K562 (cell line): ENCODE measurements around the gene SOX12. TPM values are rescaled to one million over a fixed set of nuclear protein-coding genes. Genes with fewer than 3 reads are reported as not detected.

ENCODE experiments used
- ATF7 ChIP-seq: fragments of 450-650 bp; IDR thresholded peaks from 2 replicates; pipeline ENCODE4 v1.7.1; 2014; ENCODE audit warnings: mild to moderate bottlenecking, moderate library complexity
- CCNT2 ChIP-seq: IDR thresholded peaks from 2 replicates; pipeline ENCODE4 v1.6.1; 2011; ENCODE audit warnings: borderline replicate concordance, low read depth, mild to moderate bottlenecking, moderate library complexity, mixed read lengths, low read length; ENCODE audit not compliant: insufficient read length; ENCODE audit errors: extremely low read depth
- CTBP1 ChIP-seq: fragments of 450-650 bp; IDR thresholded peaks from 2 replicates; pipeline ENCODE4 v1.6.1; 2016; ENCODE audit warnings: borderline replicate concordance
- ETV5 ChIP-seq: sonication (generic); formaldehyde crosslinking; IDR thresholded peaks from 2 replicates; pipeline ENCODE4 v1.4.0; 2020; ENCODE audit warnings: low read depth, mild to moderate bottlenecking, missing genetic modification reagents
- EWSR1 ChIP-seq: fragments of 450-650 bp; IDR thresholded peaks from 2 replicates; pipeline ENCODE4 v1.6.1; 2018; ENCODE audit warnings: borderline replicate concordance, mild to moderate bottlenecking, low read depth, moderate library complexity; ENCODE audit not compliant: partially characterized antibody
- MEF2D ChIP-seq: conservative IDR thresholded peaks from 2 replicates; pipeline ENCODE4 v1.6.1; 2016; ENCODE audit warnings: low read depth, missing genetic modification characterization, missing compliant biosample characterization
- MYC ChIP-seq, 2 experiments: fragments of 250-450 bp in 1 of 2; sonication (Bioruptor Pico) in 1 of 2; IDR thresholded peaks; 2 replicates each; pipeline versions ENCODE4 v1.5.1 to v1.6.1; 2012 to 2021; ENCODE audit warnings: low read depth in 2 of 2, borderline replicate concordance in 1 of 2, improper control_type of control experiment in 1 of 2, low read length in 1 of 2, mild to moderate bottlenecking in 1 of 2, moderate library complexity in 1 of 2
- NCOA6 ChIP-seq: fragments of 450-650 bp; IDR thresholded peaks from 2 replicates; pipeline ENCODE4 v1.6.1; 2017; ENCODE audit warnings: mild to moderate bottlenecking
- NFYB ChIP-seq: IDR thresholded peaks from 2 replicates; pipeline ENCODE4 v1.6.1; 2011; ENCODE audit warnings: mild to moderate bottlenecking, moderate library complexity; ENCODE audit not compliant: insufficient read length; ENCODE audit errors: extremely low read depth
- PTBP1 ChIP-seq: fragments of 200-400 bp; formaldehyde crosslinking; IDR thresholded peaks from 2 replicates; pipeline ENCODE4 v1.6.1; 2017; ENCODE audit warnings: low read depth, low read length
- SPI1 ChIP-seq: IDR thresholded peaks from 2 replicates; pipeline ENCODE4 v1.6.1; 2011; ENCODE audit warnings: low read depth, low read length, control low read depth, borderline replicate concordance
- ZC3H8 ChIP-seq: fragments of 450-650 bp; IDR thresholded peaks from 2 replicates; pipeline ENCODE4 v1.6.1; 2017
- ZFP91 ChIP-seq: sonication (generic); formaldehyde crosslinking; IDR thresholded peaks from 2 replicates; pipeline ENCODE4 v1.8.0; 2022; ENCODE audit warnings: mild to moderate bottlenecking, missing genetic modification reagents
- ZNF347 ChIP-seq: fragments of 450-650 bp; formaldehyde crosslinking; IDR thresholded peaks from 2 replicates; pipeline ENCODE4 v1.4.0; 2020; ENCODE audit warnings: low read depth, mild to moderate bottlenecking, moderate library complexity
- ZNF639 ChIP-seq, 2 experiments: fragments of 200-800 bp in 1 of 2; sonication (Bioruptor generic) in 1 of 2; sonication (generic) in 1 of 2; formaldehyde crosslinking in 1 of 2; IDR thresholded peaks in 1 of 2; conservative IDR thresholded peaks in 1 of 2; 2 replicates each; pipeline versions ENCODE4 v1.5.0 to v1.6.1; 2016 to 2020; ENCODE audit warnings: missing compliant biosample characterization in 1 of 2, missing genetic modification characterization in 1 of 2, missing genetic modification reagents in 1 of 2
- ZNF766 ChIP-seq: fragments of 200-800 bp; sonication (Bioruptor generic); conservative IDR thresholded peaks from 2 replicates; pipeline ENCODE4 v1.6.1; 2016; ENCODE audit warnings: missing genetic modification characterization, missing compliant biosample characterization
- polyA plus RNA-seq, 8 experiments: library from polyadenylated mRNA; depleted of rRNA in 4 of 8; stranded (reverse) in 5 of 8; unstranded in 3 of 8; fragments of >200 nt; fragmentation: Nextera tagmentation in 2 of 8; fragmentation: Illumina TruSeq in 1 of 8; extraction: Ambion mirVana in 2 of 8; extraction: Trizol in 1 of 8; gene quantifications; 2 replicates each; pipeline versions ENCODE4 v1.2.1 to v1.2.3, GENCODE V29; 2011 to 2014; ENCODE audit warnings: inconsistent platforms in 1 of 8, missing spikeins in 1 of 8
- total RNA-seq, 7 experiments: library from RNA; depleted of rRNA in 6 of 7; stranded (reverse); fragments of >200 nt in 6 of 7; fragmentation: Illumina TruSeq in 2 of 7; extraction: Trizol in 2 of 7; gene quantifications; 2 replicates each; pipeline versions ENCODE4 v1.2.1 to v1.2.3, GENCODE V29; 2011 to 2021; ENCODE audit warnings: low replicate concordance in 1 of 7
- TF ChIP-seq, protein P1 (sequence below): fragments of 200-800 bp; sonication (Bioruptor generic); IDR thresholded peaks from 2 replicates; pipeline ENCODE4 v1.6.1; 2016; ENCODE audit warnings: missing genetic modification characterization, missing compliant biosample characterization

The SOX12 gene
- total and polyA plus RNA-seq, 9 of the 15 experiments (the other 6 are each of a cell fraction or from before 2014, with no cell fraction given) = 0.42 to 26.3 (median 2.6) TPM

DNA sequence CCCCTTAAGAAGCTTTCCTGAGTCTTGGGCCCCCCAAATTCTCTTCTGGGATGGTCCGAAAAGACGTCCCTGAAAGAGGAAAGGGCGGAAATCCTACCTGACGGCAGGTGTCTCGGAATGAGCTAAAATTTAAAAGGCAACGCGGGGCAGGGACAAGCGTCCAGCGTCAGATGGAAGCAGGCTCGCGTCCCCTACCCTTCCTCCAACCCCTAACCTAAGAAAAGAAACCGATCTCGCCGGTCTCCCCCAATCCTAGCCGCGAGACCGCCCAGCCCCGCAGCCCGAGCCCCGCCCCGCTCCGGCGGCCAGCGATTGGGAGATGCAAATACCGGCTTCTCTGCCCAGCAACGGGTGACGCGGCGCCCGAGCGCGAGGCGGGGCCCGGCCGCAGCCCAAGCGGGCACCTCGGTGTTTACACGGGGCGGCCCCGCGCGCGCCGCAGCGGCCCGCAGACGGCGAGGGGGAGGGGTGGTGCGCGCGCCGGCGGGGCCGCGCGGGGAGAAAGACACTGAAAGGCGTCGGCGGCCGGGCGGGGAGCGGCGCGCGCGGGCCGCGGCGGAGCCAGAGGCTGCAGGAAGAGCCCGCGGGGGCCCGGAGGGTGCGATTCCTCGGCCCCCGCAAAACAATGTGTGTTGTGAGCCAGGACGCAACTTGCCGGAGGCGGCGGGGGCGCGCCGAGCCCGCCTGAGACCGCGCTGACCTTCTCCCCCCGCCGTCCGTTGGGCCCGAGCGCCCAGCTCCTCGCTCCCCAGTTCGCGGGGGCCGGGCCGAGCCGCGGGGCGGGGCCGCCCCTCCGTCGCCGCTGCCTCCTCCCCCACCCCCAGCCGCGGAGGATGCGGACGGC, at the start of gene SOX12 (continued):
- TF ChIP-seq PTBP1 = no peak
- TF ChIP-seq SPI1 = no peak
- TF ChIP-seq, protein P1, sequence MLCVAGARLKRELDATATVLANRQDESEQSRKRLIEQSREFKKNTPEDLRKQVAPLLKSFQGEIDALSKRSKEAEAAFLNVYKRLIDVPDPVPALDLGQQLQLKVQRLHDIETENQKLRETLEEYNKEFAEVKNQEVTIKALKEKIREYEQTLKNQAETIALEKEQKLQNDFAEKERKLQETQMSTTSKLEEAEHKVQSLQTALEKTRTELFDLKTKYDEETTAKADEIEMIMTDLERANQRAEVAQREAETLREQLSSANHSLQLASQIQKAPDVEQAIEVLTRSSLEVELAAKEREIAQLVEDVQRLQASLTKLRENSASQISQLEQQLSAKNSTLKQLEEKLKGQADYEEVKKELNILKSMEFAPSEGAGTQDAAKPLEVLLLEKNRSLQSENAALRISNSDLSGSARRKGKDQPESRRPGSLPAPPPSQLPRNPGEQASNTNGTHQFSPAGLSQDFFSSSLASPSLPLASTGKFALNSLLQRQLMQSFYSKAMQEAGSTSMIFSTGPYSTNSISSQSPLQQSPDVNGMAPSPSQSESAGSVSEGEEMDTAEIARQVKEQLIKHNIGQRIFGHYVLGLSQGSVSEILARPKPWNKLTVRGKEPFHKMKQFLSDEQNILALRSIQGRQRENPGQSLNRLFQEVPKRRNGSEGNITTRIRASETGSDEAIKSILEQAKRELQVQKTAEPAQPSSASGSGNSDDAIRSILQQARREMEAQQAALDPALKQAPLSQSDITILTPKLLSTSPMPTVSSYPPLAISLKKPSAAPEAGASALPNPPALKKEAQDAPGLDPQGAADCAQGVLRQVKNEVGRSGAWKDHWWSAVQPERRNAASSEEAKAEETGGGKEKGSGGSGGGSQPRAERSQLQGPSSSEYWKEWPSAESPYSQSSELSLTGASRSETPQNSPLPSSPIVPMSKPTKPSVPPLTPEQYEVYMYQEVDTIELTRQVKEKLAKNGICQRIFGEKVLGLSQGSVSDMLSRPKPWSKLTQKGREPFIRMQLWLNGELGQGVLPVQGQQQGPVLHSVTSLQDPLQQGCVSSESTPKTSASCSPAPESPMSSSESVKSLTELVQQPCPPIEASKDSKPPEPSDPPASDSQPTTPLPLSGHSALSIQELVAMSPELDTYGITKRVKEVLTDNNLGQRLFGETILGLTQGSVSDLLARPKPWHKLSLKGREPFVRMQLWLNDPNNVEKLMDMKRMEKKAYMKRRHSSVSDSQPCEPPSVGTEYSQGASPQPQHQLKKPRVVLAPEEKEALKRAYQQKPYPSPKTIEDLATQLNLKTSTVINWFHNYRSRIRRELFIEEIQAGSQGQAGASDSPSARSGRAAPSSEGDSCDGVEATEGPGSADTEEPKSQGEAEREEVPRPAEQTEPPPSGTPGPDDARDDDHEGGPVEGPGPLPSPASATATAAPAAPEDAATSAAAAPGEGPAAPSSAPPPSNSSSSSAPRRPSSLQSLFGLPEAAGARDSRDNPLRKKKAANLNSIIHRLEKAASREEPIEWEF (CRISPR knock-in tag) = 0 out of 2 replicates have a peak, but pooled peaks have one; percentile 22
- no peak for TF ChIP-seq EWSR1
- no peak for TF ChIP-seq ZNF347 (CRISPR knock-in tag)
- TF ChIP-seq ZC3H8 = no peak
- peak; percentile 40; the same call in 1 of the 2 replicates for TF ChIP-seq ATF7
- TF ChIP-seq ZNF766 (CRISPR knock-in tag) = peak; percentile 82
- peak; percentile 35 for TF ChIP-seq MYC (IDR thresholded peaks at IDR 0.05; ENCODE audit: low read depth, low read length)
- no peak for TF ChIP-seq MYC (CRISPR knock-in tag; IDR thresholded peaks at IDR 0.05; ENCODE audit: borderline replicate concordance, low read depth)
- TF ChIP-seq ZNF639 (CRISPR knock-in tag; conservative IDR thresholded peaks at IDR 0.05 in 1 of 2, IDR thresholded peaks at IDR 0.05 in 1 of 2) = peak in 1 of 2 experiments; percentile 56; a peak in 1 of 4 replicates
- no peak for TF ChIP-seq MEF2D (tag)
- peak; percentile 84 for TF ChIP-seq CCNT2
- TF ChIP-seq ETV5 (CRISPR knock-in tag) = peak; percentile 15; the same call in 1 of the 2 replicates
- peak; percentile 56; the same call in 1 of the 2 replicates for TF ChIP-seq NCOA6
- TF ChIP-seq CTBP1 = peak; percentile 82
- no peak for TF ChIP-seq ZFP91 (CRISPR knock-in tag)
- TF ChIP-seq NFYB = peak; percentile 11
